Measurements from ENCODE around the gene PARVB. TPM values are rescaled to one million over a fixed set of nuclear protein-coding genes. Genes with fewer than 3 reads are reported as not detected.

The PARVB gene
- total and polyA plus RNA-seq, 2 donors (not counting 3 experiments of a cell fraction or from before 2014, with no cell fraction given): 155 to 162 TPM

GRCh38 chr22:44023404-44024287, 456 bp upstream of the PARVB start:
- ChIA-PET POLR2A (no interaction called here), CTCF (interaction anchor here (1.1 to 3.3 kb wide), 4 partner anchors 20 to 63 kb away, joined by 3 to 24 read pairs (median 8); no protein-coding TSS in a partner anchor)
- Histone ChIP-seq H3K9me1 (replicated peaks; ENCODE audit: control insufficient read depth, extremely low read depth, insufficient read depth, low read length) (no peaks in the 10 kb centered on the region), H3K27me3 (ENCODE audit: control insufficient read depth in 2 of 2, insufficient read depth in 2 of 2, low read length in 2 of 2) (no peaks in the 10 kb centered on the region), H3K27ac (ENCODE audit: insufficient read depth, low read depth, low read length) (peak overlapping the region; percentile 89), H3K4me2 (ENCODE audit: insufficient read depth, low read length) (peak overlapping the region; percentile 76), H3K4me1 (ENCODE audit: control insufficient read depth, extremely low read depth, insufficient read depth, low read length) (peaks cover 60% of the 10 kb centered on the region), H4K20me1 (replicated peaks; ENCODE audit: control insufficient read depth, extremely low read depth, insufficient read depth, low read length) (no peaks in the 10 kb centered on the region), H3K36me3 (ENCODE audit: control insufficient read depth in 2 of 2, extremely low read depth in 1 of 2, insufficient read depth in 2 of 2, low read length in 2 of 2) (no peaks in the 10 kb centered on the region), H2AFZ (ENCODE audit: low read depth, low read length) (peak overlapping the region; percentile 69), H3K79me2 (ENCODE audit: control insufficient read depth, insufficient read depth, low read length) (peaks cover 53% of the 10 kb centered on the region), H3K9ac (replicated peaks; ENCODE audit: extremely low read depth, insufficient read depth, low read length) (peak overlapping the region; percentile 88), H3K4me3 (replicated peaks in 1 of 3; ENCODE audit: insufficient read depth in 1 of 3, low read depth in 1 of 3, low read length in 3 of 3) (peak overlapping the region; percentile 35 to 66 (median 66)), H3K9me3 (replicated peaks; ENCODE audit: control insufficient read depth, insufficient read depth, low read length) (no peaks in the 10 kb centered on the region)
- dilution Hi-C loops (cut with MboI; ENCODE audit: extremely low pct_ligation_motif_present, low sequenced_read_pairs) (no loop called here), intact Hi-C loops (cut with micrococcal nuclease) (loop anchor here (10.0 kb wide), 1 partner anchor 1291 kb away; no protein-coding TSS in a partner anchor)
- DNase-seq (ENCODE audit: low read depth, low spot score) (peak; percentile 51), FAIRE-seq (peak; percentile 55)
- TF ChIP-seq POLR2A (IDR thresholded peaks at IDR 0.05; ENCODE audit: low read depth, low read length) (peak; percentile 30), POLR2AphosphoS5 (IDR thresholded peaks at IDR 0.05; ENCODE audit: insufficient read depth, low read depth, low read length) (peak; percentile 4), MAX (IDR thresholded peaks at IDR 0.05; ENCODE audit: insufficient read depth, insufficient read length) (peak; percentile 10), EZH2 (IDR thresholded peaks at IDR 0.05; ENCODE audit: borderline replicate concordance, low read depth, low read length, severe bottlenecking) (no peak), FOS (IDR thresholded peaks at IDR 0.05; ENCODE audit: borderline replicate concordance, insufficient read depth, low read length) (no peak)
- no TSS peak for BruUV-seq (replicated peaks)

All from endothelial cell of umbilical vein (primary cell).